Keratinocyte (primary cell): ENCODE measurements around the gene CCL28. TPM values are rescaled to one million over a fixed set of nuclear protein-coding genes. Genes with fewer than 3 reads are reported as not detected.

Experiments used
- DNase-seq: peaks from one replicate; pipeline ENCODE4 v3.0.0-alpha.2; 2011; ENCODE audit warnings: low read depth, missing footprints, low spot score
- FAIRE-seq: peaks from 2 replicates; lab custom pipeline; 2011; peaks lifted over from hg19 to GRCh38; lab: Jason Lieb, UNC
- H2AFZ ChIP-seq: 2 replicates; pipeline ENCODE4 v1.6.0; 2012; ENCODE audit warnings: low read length, control low read depth, inconsistent platforms; ENCODE audit not compliant: control insufficient read depth
- H3K27ac ChIP-seq: 2 replicates; pipeline ENCODE4 v1.5.1; 2011; ENCODE audit warnings: low read length; ENCODE audit not compliant: control insufficient read depth, insufficient read depth
- H3K27me3 ChIP-seq: 3 replicates; pipeline ENCODE4 v1.6.0; 2011; ENCODE audit warnings: low read length; ENCODE audit not compliant: control insufficient read depth, insufficient read depth; ENCODE audit errors: extremely low read depth
- H3K36me3 ChIP-seq, 2 experiments: 2 replicates in 1 of 2; 3 replicates in 1 of 2; pipeline ENCODE4 v1.5.1; 2011; ENCODE audit warnings: low read length in 2 of 2, mild to moderate bottlenecking in 1 of 2; ENCODE audit not compliant: control insufficient read depth in 2 of 2, insufficient read depth in 2 of 2; ENCODE audit errors: extremely low read depth in 1 of 2
- H3K4me1 ChIP-seq: 3 replicates; pipeline ENCODE4 v1.5.1; 2011; ENCODE audit warnings: low read length; ENCODE audit not compliant: control insufficient read depth, insufficient read depth; ENCODE audit errors: extremely low read depth
- H3K4me2 ChIP-seq: 3 replicates; pipeline ENCODE4 v1.6.0; 2011; ENCODE audit warnings: low read depth, low read length; ENCODE audit not compliant: control insufficient read depth, insufficient read depth; ENCODE audit errors: extremely low read depth
- H3K4me3 ChIP-seq, 3 experiments: fragments of 200-600 bp in 1 of 3; sonication (generic) in 1 of 3; 2 replicates in 2 of 3; 3 replicates in 1 of 3; pipeline ENCODE4 v1.5.1; 2011 to 2016; ENCODE audit warnings: low read length in 3 of 3, mild to moderate bottlenecking in 3 of 3, control low read depth in 2 of 3, inconsistent platforms in 1 of 3, low read depth in 1 of 3, mixed read lengths in 1 of 3, mixed run types in 1 of 3, moderate library complexity in 1 of 3; ENCODE audit not compliant: control insufficient read depth in 2 of 3, insufficient read depth in 2 of 3; ENCODE audit errors: extremely low read depth in 1 of 3
- H3K79me2 ChIP-seq: 2 replicates; pipeline ENCODE4 v1.6.0; 2012; ENCODE audit warnings: low read length; ENCODE audit not compliant: control insufficient read depth, insufficient read depth
- H3K9ac ChIP-seq: 3 replicates; pipeline ENCODE4 v1.6.0; 2011; ENCODE audit warnings: low read length; ENCODE audit not compliant: control insufficient read depth, insufficient read depth; ENCODE audit errors: extremely low read depth
- H3K9me1 ChIP-seq: 3 replicates; pipeline ENCODE4 v1.6.0; 2011; ENCODE audit warnings: low read length; ENCODE audit not compliant: control insufficient read depth, insufficient read depth; ENCODE audit errors: extremely low read depth
- H3K9me3 ChIP-seq: 2 replicates; pipeline ENCODE4 v1.5.1; 2012; ENCODE audit warnings: low read depth, low read length; ENCODE audit not compliant: control insufficient read depth
- H4K20me1 ChIP-seq: 3 replicates; pipeline ENCODE4 v1.6.0; 2011; ENCODE audit warnings: low read length; ENCODE audit not compliant: control insufficient read depth, insufficient read depth; ENCODE audit errors: extremely low read depth
- EZH2 ChIP-seq: IDR thresholded peaks from one replicate; pipeline ENCODE4 v1.6.1; 2012; ENCODE audit warnings: inconsistent platforms, mild to moderate bottlenecking, low read length, moderate library complexity
- dilution Hi-C: fragments of 300-500 bp; cut with MboI; formaldehyde crosslinking; loops from one replicate; pipeline ENCODE4 v1.7.0; 2020; ENCODE audit warnings: low sequenced_read_pairs; ENCODE audit not compliant: extremely low pct_ligation_motif_present
- polyA plus RNA-seq, 5 experiments: library from polyadenylated mRNA; depleted of rRNA in 3 of 5; stranded (reverse) in 3 of 5; stranded (forward) in 1 of 5; unstranded in 1 of 5; fragments of >200 nt; gene quantifications; 1 replicate in 1 of 5; 2 replicates in 3 of 5; 3 replicates in 1 of 5; pipeline versions ENCODE4 v1.2.1 to v1.2.3, GENCODE V29; 2011 to 2012; ENCODE audit warnings: missing spikeins in 2 of 5, low read depth in 1 of 5, low replicate concordance in 1 of 5
- TF ChIP-seq, protein P1 (sequence below), 3 experiments: IDR thresholded peaks in 1 of 3; conservative IDR thresholded peaks in 1 of 3; optimal IDR thresholded peaks in 1 of 3; 2 replicates in 2 of 3; 3 replicates in 1 of 3; pipeline versions ENCODE3 to v1.5.1; 2011; ENCODE audit warnings: low read length in 3 of 3, mild to moderate bottlenecking in 3 of 3, moderate library complexity in 2 of 3, control low read depth in 1 of 3, inconsistent platforms in 1 of 3; ENCODE audit not compliant: insufficient read depth in 2 of 3; ENCODE audit errors: extremely low read depth in 1 of 3

CCL28 gene
- polyA plus RNA-seq, 1 donor (not counting 4 experiments of a cell fraction or from before 2014, with no cell fraction given), result 1.9 TPM

DNA sequence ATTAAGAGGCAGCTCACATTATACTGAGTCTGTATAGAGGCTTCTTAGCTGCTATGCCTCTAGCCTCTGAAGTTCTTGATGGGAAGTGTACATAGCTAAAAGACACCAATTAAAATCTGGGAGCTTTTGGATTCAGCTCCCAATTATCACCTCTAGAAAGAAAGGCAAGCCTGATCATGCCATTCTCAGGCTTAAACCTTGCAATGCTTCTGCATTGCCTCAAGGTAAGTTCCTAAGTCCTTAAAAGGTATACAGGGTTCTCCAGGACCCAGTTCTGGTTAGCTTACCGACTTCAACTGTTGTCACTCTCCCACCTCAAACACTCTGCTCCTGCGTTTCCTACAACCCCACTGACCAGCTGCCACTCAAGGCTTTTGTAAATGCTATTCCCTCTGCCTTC is 17.5 kb upstream of the CCL28 start:
- H3K79me2 ChIP-seq, result no peaks in the 10 kb centered on the region
- H3K9me1 ChIP-seq, result no peaks in the 10 kb centered on the region
- no peak overlapping the region for H3K4me3 ChIP-seq
- no peak overlapping the region for H3K27ac ChIP-seq
- DNase-seq (no peak), FAIRE-seq (peak; percentile 67)
- no peak overlapping the region for H2AFZ ChIP-seq
- H3K36me3 ChIP-seq, result no peaks in the 10 kb centered on the region
- dilution Hi-C loops, result no loop called here
- no peak overlapping the region for H3K4me2 ChIP-seq
- peaks cover 55% of the 10 kb centered on the region for H3K4me1 ChIP-seq
- TF ChIP-seq EZH2, result no peak
- TF ChIP-seq, protein P1, sequence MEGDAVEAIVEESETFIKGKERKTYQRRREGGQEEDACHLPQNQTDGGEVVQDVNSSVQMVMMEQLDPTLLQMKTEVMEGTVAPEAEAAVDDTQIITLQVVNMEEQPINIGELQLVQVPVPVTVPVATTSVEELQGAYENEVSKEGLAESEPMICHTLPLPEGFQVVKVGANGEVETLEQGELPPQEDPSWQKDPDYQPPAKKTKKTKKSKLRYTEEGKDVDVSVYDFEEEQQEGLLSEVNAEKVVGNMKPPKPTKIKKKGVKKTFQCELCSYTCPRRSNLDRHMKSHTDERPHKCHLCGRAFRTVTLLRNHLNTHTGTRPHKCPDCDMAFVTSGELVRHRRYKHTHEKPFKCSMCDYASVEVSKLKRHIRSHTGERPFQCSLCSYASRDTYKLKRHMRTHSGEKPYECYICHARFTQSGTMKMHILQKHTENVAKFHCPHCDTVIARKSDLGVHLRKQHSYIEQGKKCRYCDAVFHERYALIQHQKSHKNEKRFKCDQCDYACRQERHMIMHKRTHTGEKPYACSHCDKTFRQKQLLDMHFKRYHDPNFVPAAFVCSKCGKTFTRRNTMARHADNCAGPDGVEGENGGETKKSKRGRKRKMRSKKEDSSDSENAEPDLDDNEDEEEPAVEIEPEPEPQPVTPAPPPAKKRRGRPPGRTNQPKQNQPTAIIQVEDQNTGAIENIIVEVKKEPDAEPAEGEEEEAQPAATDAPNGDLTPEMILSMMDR (optimal IDR thresholded peaks at IDR 0.05 in 1 of 3, IDR thresholded peaks at IDR 0.05 in 1 of 3, conservative IDR thresholded peaks at IDR 0.05 in 1 of 3; ENCODE audit: extremely low read depth in 1 of 3, insufficient read depth in 2 of 3, low read length in 3 of 3), result no peak
- no peaks in the 10 kb centered on the region for H3K27me3 ChIP-seq
- no peaks in the 10 kb centered on the region for H4K20me1 ChIP-seq
- H3K9ac ChIP-seq, result no peak overlapping the region
- H3K9me3 ChIP-seq, result no peaks in the 10 kb centered on the region

DNA sequence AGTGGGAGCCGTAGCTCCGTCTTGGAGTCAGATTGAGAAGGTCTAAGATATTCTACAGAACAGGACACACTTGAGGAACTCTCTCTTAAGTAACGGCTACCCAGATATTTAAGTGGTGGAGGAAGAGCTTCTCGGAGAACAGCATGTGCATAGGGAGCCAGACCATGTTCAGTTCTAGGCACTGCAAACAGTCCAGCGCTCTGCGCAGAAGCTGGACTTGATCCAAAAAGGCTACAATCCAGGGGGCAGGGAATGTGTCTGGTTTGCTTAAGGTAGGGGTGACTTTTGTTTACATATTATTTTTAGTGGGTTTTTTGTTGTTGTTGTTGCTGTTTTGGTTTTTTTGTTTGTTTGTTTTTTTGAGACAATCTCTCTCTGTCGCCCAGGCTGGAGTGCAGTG is 16.8 kb upstream of the CCL28 start:
- no peak for FAIRE-seq

More for the DNA sequence above, 16.8 kb upstream of the CCL28 start:
- Histone ChIP-seq H3K4me2 (no peak overlapping the region), H3K79me2 (no peaks in the 10 kb centered on the region), H3K9me1 (no peaks in the 10 kb centered on the region), H3K36me3 (no peaks in the 10 kb centered on the region), H3K27ac (no peak overlapping the region), H3K27me3 (no peaks in the 10 kb centered on the region), H3K4me3 (no peak overlapping the region), H3K9ac (no peak overlapping the region), H3K9me3 (no peaks in the 10 kb centered on the region), H3K4me1 (peaks cover 55% of the 10 kb centered on the region), H4K20me1 (no peaks in the 10 kb centered on the region), H2AFZ (no peak overlapping the region)
- DNase-seq, result no peak
- TF ChIP-seq, protein P1 (optimal IDR thresholded peaks at IDR 0.05 in 1 of 3, IDR thresholded peaks at IDR 0.05 in 1 of 3, conservative IDR thresholded peaks at IDR 0.05 in 1 of 3; ENCODE audit: extremely low read depth in 1 of 3, insufficient read depth in 2 of 3, low read length in 3 of 3), result no peak
- no peak for TF ChIP-seq EZH2
- dilution Hi-C loops, result no loop called here
